HG03196 (cell line): Measurements from ENCODE around the gene NES.
A peak's percentile ranks its signal among the peaks of the same experiment; 100 is the strongest.

ENCODE experiments used
- ATAC-seq: cut with Tn5 transposase; IDR thresholded peaks from one replicate; pipeline ENCODE4 v1.9.1; 2021; ENCODE audit not compliant: unreplicated experiment

NES gene

DNA sequence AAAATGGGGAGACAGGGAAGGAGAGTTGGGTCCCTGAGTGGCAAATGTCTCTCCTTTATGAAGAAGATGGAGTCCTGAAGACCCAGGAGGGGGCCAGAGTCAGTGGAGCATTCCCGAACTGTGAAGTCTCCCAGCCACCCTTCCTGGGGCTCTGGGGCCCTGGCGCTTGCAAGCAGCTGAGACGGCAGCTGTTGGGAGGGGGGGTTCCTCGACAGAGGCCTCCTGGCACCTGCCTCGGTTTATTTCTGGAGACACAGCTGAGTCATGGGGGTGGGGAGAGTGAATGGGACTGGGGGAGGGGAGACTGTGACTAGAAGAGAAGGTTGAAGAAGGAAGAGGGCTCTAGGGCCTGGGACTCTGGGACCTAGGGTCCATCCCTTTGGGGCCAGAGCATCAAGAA lies 14.0 kb downstream of the NES start:
- no peak for ATAC-seq

DNA sequence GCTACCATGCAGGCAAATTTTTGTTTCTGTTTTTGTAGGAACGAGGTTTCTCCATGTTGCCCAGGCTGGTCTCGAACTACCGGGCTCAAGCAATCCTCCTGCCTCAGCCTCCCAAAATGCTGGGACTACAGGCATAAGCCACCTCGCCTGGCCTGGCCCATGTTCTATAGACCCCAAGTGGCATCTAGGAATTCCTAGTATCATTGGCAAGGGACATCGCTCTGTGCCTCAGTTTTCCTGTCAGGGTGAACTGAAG lies 14.5 kb downstream of the NES start:
- no peak for ATAC-seq

DNA sequence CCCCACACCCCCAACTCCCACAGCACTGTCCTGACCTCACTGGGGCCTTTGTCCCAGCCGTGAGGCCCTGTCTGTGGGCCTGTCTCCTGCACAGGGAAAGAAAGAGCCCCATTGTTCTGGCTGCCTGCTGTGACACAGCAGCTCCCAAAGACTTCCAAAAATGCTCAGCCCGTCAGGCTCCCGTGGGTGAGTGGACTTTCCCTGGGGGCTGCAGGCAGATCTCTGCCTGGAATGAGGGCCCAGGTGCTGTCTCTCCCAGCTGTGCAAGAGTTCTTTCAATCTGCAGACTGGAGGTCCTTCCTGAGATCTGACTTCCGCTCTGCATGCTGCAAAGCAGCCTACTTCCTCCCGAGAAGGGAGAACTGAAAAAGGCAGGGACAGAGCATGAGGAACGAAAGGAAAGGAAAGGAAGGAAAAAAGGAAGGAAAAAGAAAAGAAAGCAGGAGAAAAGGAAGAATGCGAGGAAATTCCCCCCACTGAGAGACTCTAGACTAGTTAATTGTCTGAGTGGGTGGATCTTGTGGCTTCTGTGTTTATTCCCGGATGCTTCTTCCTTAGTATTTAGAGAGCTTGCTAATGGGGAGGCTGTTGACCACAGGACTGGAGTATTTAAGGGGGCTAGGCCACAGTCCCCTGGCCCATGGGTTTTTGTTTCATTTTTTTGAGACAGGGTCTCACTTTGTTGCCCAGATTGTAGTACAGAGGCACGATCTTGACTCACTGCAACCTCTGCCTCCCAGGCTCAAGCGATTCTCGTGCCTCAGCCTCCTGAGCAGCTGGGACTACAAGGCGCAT lies 15.0 kb downstream of the NES start:
- no peak for ATAC-seq

DNA sequence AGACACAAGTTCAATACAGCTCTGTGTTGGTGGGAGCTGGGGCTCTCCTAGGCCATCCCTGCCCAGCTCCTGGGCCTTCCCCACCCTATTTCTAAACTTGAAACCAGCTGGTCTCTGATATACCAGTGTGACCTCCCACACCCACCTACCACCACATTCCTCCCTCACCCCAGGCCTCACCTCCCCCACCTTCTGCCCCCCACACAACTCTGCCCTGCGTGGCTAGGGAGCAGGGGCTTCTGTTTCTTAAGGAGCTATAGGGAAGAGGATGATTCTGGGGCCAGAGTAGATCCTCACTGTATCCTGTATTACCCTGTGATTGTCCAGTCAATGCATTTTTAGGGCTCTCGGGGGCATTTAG lies 16.5 kb downstream of the NES start:
- no peak for ATAC-seq

DNA sequence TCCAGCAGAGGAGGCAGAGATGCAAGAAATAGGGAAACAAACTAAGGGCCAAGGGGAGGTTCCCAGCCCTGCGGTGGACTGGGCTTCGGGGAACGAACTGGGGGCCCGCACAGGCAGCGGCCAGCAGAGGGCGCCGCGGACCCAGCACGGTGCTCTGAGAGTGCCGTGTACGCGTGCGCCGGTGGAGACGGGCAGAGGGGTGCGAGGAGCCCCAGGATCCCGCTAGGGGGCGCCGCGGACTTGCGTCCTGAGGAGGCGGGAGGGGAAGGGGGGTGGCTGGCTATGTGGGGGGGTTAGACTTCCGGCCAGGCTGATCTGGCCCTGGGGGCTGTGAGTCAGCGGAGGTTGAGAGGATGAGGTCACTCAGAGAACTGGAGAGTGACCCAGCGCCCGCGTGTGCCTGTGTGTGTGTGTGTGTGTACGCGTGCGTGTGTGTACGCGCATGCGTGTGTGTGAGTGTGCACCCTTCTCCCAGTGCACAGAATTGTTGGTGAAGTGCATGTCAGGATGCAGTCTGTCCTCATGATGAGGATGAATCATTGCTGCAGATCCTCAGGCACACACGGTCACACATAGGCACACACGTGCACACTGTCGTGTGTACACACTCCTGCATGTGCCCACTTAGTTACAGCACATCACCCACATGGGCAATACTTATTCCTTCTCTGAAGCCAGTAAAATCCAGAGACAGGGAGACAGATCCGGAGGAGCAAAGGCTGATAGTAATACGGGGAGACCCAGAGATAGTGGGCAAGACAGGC lies 17.0 kb downstream of the NES start:
- ATAC-seq = peak; percentile 68

DNA sequence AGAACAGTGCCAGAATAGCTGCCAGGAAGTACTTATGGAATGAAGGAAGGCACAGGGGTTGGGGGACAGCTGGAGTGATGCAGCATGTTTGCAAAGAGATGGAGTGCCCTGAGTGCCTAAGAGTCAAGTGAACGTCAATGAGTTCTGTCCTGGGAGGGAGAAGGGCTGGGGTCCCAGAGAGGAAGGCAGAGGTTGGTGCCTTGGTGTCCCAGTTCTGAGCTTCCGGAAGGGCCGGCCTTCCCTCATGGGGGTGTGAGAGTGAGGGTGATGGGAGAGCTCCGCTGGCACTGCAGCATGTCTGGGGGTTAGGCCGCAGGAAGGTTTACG lies 17.6 kb downstream of the NES start:
- ATAC-seq = peak; percentile 1

DNA sequence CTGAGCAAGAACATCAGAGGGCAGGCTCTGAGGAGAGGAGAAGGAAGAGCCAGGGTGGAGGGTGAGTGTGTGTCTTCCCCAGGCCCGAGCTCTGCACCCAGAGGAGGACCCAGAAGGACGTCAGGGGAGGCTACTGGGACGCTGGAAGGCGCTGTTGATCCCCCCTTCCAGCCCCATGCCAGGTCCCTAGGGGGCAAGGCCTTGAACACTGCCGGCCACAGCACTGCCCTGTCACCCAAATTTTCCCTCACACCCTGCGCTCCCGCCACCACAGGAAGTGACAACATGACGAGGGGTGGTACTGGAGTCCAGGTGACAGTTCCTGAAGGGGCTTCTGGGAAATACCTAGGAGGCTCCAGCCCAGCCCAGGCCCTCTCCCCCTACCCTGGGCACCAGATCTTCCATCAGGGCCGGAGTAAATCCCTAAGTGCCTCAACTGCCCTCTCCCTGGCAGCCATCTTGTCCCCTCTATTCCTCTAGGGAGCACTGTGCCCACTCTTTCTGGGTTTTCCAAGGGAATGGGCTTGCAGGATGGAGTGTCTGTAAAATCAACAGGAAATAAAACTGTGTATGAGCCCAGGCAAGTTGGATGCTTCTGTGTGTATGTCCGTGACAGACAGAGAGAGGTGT lies 18.1 kb downstream of the NES start:
- ATAC-seq = no peak

DNA sequence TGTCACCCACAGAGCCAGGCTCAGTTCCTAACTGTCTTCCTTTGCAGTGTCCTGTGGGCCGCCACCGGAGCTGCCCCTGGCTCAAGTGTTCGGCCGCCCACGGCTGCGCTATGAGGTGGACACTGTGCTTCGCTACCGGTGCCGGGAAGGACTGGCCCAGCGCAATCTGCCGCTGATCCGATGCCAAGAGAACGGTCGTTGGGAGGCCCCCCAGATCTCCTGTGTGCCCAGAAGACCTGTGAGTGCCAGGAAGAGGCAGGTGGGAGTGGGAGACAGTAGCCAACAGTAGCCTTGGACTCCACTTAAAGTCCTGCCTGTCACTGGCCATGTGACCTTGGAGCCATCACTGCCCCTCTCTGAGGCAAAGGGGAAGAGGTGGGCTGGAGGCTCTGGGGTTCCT lies 18.7 kb downstream of the NES start:
- ATAC-seq = no peak

DNA sequence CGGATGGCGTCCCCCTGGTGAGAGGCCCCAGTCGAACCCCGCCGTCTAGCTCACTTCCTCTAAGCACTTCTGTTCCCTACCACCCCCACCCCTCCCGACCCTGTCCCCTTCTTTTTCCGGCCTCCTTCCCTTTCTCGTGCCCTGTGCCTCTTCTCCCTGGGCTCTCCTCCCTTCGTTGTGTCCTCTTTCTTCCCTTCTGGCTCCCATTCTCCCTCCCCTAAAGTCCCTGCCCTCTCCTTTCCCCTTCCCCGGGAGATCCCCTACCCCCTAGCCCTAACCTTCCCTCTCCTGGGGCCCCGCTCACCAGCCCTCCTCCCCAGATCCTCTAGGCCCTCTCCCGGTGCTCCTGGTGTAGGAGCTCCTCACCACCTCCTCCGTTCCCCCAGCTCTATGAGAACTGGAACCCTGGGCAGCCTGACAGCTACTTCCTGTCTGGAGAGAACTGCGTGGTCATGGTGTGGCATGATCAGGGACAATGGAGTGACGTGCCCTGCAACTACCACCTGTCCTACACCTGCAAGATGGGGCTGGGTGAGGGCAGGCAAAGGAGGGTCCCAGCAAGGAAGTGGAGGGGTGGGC lies 19.4 kb downstream of the NES start:
- ATAC-seq = no peak

DNA sequence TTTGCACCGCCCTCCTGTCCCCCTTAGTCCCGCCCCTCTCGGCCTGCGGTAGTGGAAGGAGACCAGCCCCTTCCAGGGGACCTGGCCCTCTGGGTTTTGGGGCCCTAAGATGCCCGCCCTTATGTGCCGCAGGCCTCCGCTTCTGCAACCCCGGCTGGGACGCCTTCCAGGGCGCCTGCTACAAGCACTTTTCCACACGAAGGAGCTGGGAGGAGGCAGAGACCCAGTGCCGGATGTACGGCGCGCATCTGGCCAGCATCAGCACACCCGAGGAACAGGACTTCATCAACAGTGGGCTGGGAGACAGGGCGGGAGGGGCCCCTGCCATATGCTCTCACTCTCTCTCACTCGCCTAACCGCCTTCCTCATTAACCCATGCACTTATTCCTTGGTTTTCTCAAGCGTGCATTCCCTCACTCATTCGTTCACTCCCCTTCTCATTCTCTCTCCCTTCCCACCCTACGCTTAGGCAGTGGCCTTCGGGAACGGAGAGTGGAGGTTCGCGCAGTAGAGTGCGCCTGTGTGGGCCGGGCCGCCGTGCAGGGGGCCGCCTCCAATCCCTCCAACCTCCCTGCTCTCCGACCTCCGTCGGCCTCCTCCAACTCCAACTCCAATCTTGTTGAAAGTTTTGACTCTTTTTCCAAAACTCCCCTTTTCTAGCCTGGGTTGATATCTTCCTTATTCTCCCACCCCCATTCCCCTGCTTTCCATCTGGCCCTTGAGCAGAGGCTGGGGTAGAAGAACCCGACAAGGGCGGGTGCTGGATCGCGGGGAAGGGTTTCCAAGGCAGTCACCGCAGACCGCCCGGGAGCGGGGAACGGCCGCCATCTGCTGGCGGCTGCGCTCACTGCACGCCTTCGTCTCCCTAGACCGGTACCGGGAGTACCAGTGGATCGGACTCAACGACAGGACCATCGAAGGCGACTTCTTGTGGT lies 20.1 kb downstream of the NES start:
- no peak for ATAC-seq

DNA sequence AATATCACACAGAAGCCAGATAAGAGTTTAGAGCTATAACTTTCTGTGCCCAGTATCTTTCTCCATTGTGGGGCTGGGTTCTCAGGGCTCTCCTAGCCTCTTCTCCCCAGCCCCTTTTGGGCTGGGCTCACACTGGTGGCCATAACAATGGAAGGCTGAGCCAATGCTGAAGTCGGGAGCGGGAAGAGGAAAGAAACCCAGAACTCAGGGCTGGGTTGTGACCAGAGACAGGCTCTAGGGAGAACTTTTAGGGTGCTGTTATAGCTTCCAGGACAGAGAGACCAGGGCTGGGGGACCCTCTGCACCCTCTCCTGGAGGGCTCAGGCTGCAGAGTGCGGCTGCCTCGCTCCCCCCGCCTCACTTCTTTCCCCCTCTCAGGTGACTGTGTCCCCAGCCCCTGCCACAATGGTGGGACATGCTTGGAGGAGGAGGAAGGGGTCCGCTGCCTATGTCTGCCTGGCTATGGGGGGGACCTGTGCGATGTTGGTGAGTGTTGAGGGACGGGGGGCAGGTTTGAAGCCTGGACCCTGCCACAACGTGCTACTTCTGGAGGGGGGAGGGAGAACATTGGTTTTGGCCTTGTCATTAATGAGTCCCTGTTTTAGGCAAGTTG lies 21.2 kb downstream of the NES start:
- no peak for ATAC-seq

DNA sequence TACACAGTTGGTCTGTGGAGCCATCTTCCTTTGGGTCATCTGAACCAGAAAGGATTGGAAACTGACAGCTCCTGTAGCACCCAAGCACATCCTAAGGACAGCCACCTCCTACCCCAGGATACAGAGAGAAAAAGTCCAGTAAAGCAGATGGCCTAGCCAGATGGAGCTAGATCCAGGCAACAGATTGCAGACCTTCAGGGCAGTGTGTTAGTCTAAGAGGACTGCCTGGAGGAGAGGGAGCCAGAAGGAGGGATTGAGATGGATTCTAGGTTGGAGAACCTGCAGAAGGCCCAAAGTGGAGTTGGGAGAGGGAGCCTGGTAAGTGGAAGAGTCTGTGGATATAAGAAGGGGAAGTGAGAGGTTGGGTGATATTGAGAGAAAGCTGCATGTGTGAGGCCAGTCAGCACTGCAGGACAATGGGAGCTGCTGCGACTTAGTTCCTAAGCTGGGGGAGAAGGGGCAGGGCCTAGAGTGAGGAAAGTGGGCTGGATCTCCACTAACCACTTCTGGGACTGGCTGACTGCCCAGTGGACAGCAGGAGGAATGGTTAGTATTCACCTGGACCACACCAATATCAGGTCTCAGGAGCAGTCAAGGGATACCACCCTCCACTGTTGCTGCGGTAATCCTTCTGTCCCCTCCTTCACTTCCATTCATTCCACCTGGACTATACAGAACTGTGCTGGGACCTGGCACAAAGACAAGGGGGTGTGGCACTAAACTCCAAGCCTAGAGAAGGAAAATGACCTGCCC lies 21.9 kb downstream of the NES start:
- no peak for ATAC-seq

DNA sequence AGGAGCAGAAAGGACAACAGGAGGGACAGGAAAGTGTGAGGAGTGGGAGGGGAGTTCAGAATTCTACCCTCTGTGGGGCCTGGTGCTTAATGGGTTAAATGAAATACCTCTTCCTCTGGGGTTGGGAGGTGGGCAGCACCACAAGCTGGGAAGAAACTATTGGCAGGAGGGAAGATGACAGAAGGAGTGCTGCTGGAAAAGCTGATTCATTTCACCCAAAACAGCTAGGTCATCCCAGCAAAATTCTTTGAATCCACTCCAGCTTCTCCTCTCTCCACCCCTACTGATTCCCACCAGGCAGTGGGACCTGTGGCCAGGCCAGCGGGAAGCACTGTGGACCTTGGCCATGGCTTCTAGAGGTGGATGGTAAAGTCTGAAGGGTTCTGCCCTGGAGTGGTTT lies 22.5 kb downstream of the NES start:
- no peak for ATAC-seq

DNA sequence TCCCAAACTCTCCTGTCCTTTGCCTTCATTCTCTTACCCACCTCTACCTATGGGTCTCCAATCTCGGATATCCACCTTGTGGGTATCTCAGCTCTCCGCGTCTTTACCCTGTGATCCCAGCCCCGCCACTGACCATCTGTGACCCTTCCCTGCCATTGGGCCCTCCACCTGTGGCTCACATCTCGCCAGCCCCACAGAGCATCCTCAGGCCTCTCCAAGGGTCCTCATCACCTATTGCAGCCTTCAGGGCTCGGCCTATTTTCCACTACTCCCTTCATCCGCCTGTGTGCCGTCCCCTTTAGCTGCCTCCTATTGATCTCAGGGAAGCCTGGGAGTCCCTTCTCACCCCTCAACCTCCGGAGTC lies 24.2 kb downstream of the NES start:
- no peak for ATAC-seq

DNA sequence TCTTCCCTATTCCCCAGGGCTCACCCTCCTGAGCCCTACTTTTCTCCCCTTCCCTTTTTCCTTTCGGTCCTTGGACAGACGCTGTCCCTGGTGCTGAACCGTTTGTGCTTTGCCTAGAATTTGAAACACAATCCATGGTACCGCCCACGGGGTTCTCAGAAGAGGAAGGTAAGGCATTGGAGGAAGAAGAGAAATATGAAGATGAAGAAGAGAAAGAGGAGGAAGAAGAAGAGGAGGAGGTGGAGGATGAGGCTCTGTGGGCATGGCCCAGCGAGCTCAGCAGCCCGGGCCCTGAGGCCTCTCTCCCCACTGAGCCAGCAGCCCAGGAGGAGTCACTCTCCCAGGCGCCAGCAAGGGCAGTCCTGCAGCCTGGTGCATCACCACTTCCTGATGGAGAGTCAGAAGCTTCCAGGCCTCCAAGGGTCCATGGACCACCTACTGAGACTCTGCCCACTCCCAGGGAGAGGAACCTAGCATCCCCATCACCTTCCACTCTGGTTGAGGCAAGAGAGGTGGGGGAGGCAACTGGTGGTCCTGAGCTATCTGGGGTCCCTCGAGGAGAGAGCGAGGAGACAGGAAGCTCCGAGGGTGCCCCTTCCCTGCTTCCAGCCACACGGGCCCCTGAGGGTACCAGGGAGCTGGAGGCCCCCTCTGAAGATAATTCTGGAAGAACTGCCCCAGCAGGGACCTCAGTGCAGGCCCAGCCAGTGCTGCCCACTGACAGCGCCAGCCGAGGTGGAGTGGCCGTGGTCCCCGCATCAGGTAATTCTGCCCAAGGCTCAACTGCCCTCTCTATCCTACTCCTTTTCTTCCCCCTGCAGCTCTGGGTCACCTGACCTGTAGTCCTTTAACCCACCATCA lies 24.8 kb downstream of the NES start:
- no peak for ATAC-seq

DNA sequence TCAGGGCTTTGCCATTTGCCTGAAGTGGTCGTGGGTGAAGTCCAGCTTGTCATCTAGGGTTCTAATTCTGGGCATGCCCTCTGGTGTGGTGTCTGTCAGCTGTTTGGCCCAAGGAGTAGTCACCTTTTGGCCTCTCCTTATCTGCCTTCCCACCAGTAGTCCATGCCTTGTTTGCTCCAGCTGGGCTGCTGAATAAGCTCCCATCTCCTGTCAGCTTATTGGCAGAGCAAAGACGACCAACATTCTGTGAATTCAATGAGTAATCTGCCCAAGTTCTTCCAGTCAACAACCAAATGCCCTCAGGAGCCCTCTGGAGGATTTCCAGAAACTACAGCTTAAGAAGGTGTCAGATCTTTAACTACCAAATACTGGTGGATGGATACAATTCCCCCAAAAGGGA lies 28.3 kb downstream of the NES start:
- no peak for ATAC-seq

DNA sequence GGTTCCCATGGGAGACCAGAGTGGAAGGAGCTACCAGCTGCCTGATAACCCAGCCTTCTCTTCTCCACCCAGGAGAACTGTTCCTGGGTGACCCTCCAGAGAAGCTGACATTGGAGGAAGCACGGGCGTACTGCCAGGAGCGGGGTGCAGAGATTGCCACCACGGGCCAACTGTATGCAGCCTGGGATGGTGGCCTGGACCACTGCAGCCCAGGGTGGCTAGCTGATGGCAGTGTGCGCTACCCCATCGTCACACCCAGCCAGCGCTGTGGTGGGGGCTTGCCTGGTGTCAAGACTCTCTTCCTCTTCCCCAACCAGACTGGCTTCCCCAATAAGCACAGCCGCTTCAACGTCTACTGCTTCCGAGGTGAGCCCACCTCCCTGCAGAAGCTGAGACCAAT lies 28.7 kb downstream of the NES start:
- ATAC-seq = no peak

DNA sequence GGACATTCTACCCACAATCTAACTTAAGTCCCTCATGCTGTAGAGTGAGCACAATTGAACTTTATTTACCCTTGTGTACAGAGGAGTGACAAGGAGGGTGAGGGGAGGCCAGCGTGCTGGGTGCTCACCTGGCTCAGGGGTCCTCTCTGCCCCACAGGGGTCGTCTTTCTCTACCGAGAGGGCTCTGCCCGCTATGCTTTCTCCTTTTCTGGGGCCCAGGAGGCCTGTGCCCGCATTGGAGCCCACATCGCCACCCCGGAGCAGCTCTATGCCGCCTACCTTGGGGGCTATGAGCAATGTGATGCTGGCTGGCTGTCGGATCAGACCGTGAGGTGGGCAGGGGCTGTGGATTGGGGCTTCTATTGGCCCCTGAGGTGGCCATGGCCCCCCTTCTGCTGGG lies 29.9 kb downstream of the NES start:
- no peak for ATAC-seq

DNA sequence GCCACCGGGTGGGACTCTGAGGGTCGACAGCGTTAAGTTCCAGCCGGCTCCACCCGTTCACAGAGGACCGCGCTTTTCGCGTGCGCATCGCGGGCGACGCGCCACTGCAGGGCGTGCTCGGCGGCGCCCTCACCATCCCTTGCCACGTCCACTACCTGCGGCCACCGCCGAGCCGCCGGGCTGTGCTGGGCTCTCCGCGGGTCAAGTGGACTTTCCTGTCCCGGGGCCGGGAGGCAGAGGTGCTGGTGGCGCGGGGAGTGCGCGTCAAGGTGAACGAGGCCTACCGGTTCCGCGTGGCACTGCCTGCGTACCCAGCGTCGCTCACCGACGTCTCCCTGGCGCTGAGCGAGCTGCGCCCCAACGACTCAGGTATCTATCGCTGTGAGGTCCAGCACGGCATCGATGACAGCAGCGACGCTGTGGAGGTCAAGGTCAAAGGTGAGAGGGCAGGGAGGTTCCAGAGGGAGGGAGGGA lies 30.4 kb downstream of the NES start:
- no peak for ATAC-seq
